H1 (cell line): ENCODE results near the gene ANP32B. TPM values are rescaled to one million over a fixed set of nuclear protein-coding genes. Genes with fewer than 3 reads are reported as not detected.

Source experiments
- CTCF ChIA-PET: fragments of 300-600 bp; sonication (Branson Sonifier 250); formaldehyde crosslinking; loops from one replicate; lab custom pipeline; 2021; ENCODE audit not compliant: partially characterized antibody; lab: Charles Lee
- POLR2A ChIA-PET: fragments of 300-600 bp; sonication (Branson Sonifier 250); formaldehyde crosslinking; loops from one replicate; lab custom pipeline; 2021; ENCODE audit warnings: inconsistent platforms; ENCODE audit not compliant: partially characterized antibody; lab: Charles Lee
- DNase-seq, 2 experiments: peaks; one replicate each; pipeline versions ENCODE4 v3.0.0 to v3.0.0-alpha.2; 2010 to 2022; ENCODE audit warnings: low spot score in 2 of 2, low read depth in 1 of 2, mixed read lengths in 1 of 2
- FAIRE-seq: peaks from 2 replicates; lab custom pipeline; 2011; peaks lifted over from hg19 to GRCh38; lab: Jason Lieb, UNC
- H2AFZ ChIP-seq: 2 replicates; pipeline ENCODE4 v1.8.1; 2012; ENCODE audit warnings: low read length, inconsistent platforms
- H2AK5ac ChIP-seq: 2 replicates; pipeline ENCODE4 v1.6.1; 2013; ENCODE audit warnings: low read depth, low read length
- H2BK120ac ChIP-seq: replicated peaks from 2 replicates; pipeline ENCODE3; 2013; ENCODE audit warnings: low read depth, low read length, inconsistent platforms
- H2BK12ac ChIP-seq: 2 replicates; pipeline ENCODE4 v1.6.1; 2013; ENCODE audit warnings: low read depth, low read length
- H2BK15ac ChIP-seq: 2 replicates; pipeline ENCODE4 v1.6.1; 2013; ENCODE audit warnings: low read length
- H2BK20ac ChIP-seq: 2 replicates; pipeline ENCODE4 v1.6.1; 2013; ENCODE audit warnings: low read length
- H2BK5ac ChIP-seq: 2 replicates; pipeline ENCODE4 v1.6.1; 2013; ENCODE audit warnings: low read depth, low read length
- H3K14ac ChIP-seq: 2 replicates; pipeline ENCODE4 v1.6.1; 2013; ENCODE audit warnings: inconsistent platforms; ENCODE audit not compliant: insufficient read length
- H3K18ac ChIP-seq: 2 replicates; pipeline ENCODE4 v1.6.1; 2013; ENCODE audit warnings: low read length; ENCODE audit errors: extremely low read depth
- H3K23ac ChIP-seq: 2 replicates; pipeline ENCODE4 v1.6.1; 2013; ENCODE audit warnings: inconsistent platforms; ENCODE audit not compliant: insufficient read length
- H3K23me2 ChIP-seq: 2 replicates; pipeline ENCODE4 v1.6.1; 2013; ENCODE audit warnings: low read depth, low read length
- H3K27ac ChIP-seq: 2 replicates; pipeline ENCODE4 v1.6.1; 2011; ENCODE audit warnings: low read depth, low read length, inconsistent platforms
- H3K27me3 ChIP-seq, 4 experiments: replicated peaks in 1 of 4; 1 replicate in 1 of 4; 2 replicates in 3 of 4; pipeline versions ENCODE4 v1.6.1 to v1.8.1; 2011 to 2013; ENCODE audit warnings: low read length in 3 of 4, mild to moderate bottlenecking in 3 of 4, inconsistent platforms in 2 of 4, mixed read lengths in 2 of 4, moderate library complexity in 1 of 4; ENCODE audit not compliant: control insufficient read depth in 3 of 4, insufficient read depth in 3 of 4; ENCODE audit errors: extremely low read depth in 1 of 4
- H3K36me3 ChIP-seq, 4 experiments: 2 replicates each; pipeline versions ENCODE4 v1.6.1 to v1.8.1; 2011 to 2013; ENCODE audit warnings: mild to moderate bottlenecking in 4 of 4, low read length in 3 of 4, moderate library complexity in 2 of 4, control low read depth in 1 of 4, inconsistent platforms in 1 of 4; ENCODE audit not compliant: insufficient read depth in 4 of 4, control insufficient read depth in 2 of 4
- H3K4ac ChIP-seq: replicated peaks from 2 replicates; pipeline ENCODE3; 2013; ENCODE audit warnings: low read length, low read depth, mixed read lengths, inconsistent platforms; ENCODE audit not compliant: insufficient read length
- H3K4me1 ChIP-seq, 4 experiments: replicated peaks in 1 of 4; 1 replicate in 1 of 4; 2 replicates in 3 of 4; pipeline versions ENCODE4 v1.6.1 to v1.8.1; 2011 to 2013; ENCODE audit warnings: low read length in 3 of 4, inconsistent platforms in 2 of 4, mixed read lengths in 1 of 4; ENCODE audit not compliant: insufficient read depth in 4 of 4, control insufficient read depth in 3 of 4
- H3K4me2 ChIP-seq, 2 experiments: 2 replicates each; pipeline versions ENCODE4 v1.6.1 to v1.8.1; 2011 to 2013; ENCODE audit warnings: low read depth in 2 of 2, low read length in 2 of 2, control low read depth in 1 of 2, inconsistent platforms in 1 of 2, mild to moderate bottlenecking in 1 of 2; ENCODE audit not compliant: insufficient read depth in 1 of 2
- H3K4me3 ChIP-seq, 4 experiments: fragments of 200-600, 300-600 bp in 1 of 4; sonication (generic), shearing (Covaris generic), sonication (Bioruptor Twin) in 1 of 4; 2 replicates each; pipeline versions ENCODE4 v1.5.1 to v1.8.1; 2011 to 2016; ENCODE audit warnings: low read length in 4 of 4, low read depth in 3 of 4, control low read depth in 2 of 4, inconsistent platforms in 2 of 4, mild to moderate bottlenecking in 2 of 4, mixed read lengths in 1 of 4, moderate library complexity in 1 of 4; ENCODE audit not compliant: insufficient read depth in 2 of 4; ENCODE audit errors: extremely low read depth in 1 of 4
- H3K56ac ChIP-seq: replicated peaks from 2 replicates; pipeline ENCODE3; 2013; ENCODE audit warnings: low read depth, mild to moderate bottlenecking, mixed read lengths, low read length, inconsistent platforms; ENCODE audit not compliant: insufficient read length
- H3K79me1 ChIP-seq: 2 replicates; pipeline ENCODE4 v1.6.1; 2013; ENCODE audit warnings: low read depth, low read length, control low read depth
- H3K79me2 ChIP-seq, 2 experiments: 2 replicates each; pipeline versions ENCODE4 v1.6.1 to v1.8.1; 2012 to 2013; ENCODE audit warnings: low read length in 2 of 2, mild to moderate bottlenecking in 2 of 2, inconsistent platforms in 1 of 2; ENCODE audit not compliant: insufficient read depth in 2 of 2, control insufficient read depth in 1 of 2
- H3K9ac ChIP-seq, 4 experiments: replicated peaks in 1 of 4; 1 replicate in 1 of 4; 2 replicates in 3 of 4; pipeline versions ENCODE4 v1.6.1 to v1.8.1; 2011 to 2013; ENCODE audit warnings: low read depth in 3 of 4, low read length in 3 of 4, control low read depth in 2 of 4, mild to moderate bottlenecking in 2 of 4, moderate library complexity in 2 of 4, inconsistent platforms in 1 of 4; ENCODE audit errors: extremely low read depth in 1 of 4
- H3K9me3 ChIP-seq, 2 experiments: 2 replicates each; pipeline versions ENCODE4 v1.6.1 to v1.8.1; 2012 to 2013; ENCODE audit warnings: mild to moderate bottlenecking in 2 of 2, moderate library complexity in 2 of 2, control low read depth in 1 of 2, inconsistent platforms in 1 of 2, low read depth in 1 of 2, low read length in 1 of 2, mixed read lengths in 1 of 2; ENCODE audit not compliant: insufficient read depth in 2 of 2
- H4K20me1 ChIP-seq, 2 experiments: replicated peaks in 1 of 2; 2 replicates each; pipeline versions ENCODE3 to v1.8.1; 2011 to 2013; ENCODE audit warnings: inconsistent platforms in 2 of 2, low read length in 2 of 2, mild to moderate bottlenecking in 1 of 2; ENCODE audit not compliant: insufficient read depth in 2 of 2, control insufficient read depth in 1 of 2
- H4K5ac ChIP-seq: 2 replicates; pipeline ENCODE4 v1.6.1; 2013; ENCODE audit warnings: low read length, low read depth, mixed read lengths, inconsistent platforms; ENCODE audit not compliant: insufficient read length
- H4K8ac ChIP-seq: 2 replicates; pipeline ENCODE4 v1.8.0; 2013; ENCODE audit warnings: mild to moderate bottlenecking, moderate library complexity, low read length, inconsistent platforms; ENCODE audit not compliant: insufficient read depth; ENCODE audit errors: extremely low read depth
- H4K91ac ChIP-seq: replicated peaks from 2 replicates; pipeline ENCODE3; 2013; ENCODE audit warnings: low read length, mixed read lengths, inconsistent platforms; ENCODE audit not compliant: insufficient read length
- E2F6 ChIP-seq: IDR thresholded peaks from 2 replicates; pipeline ENCODE4 v1.6.1; 2012; ENCODE audit warnings: inconsistent platforms
- KDM4A ChIP-seq: IDR thresholded peaks from one replicate; pipeline ENCODE4 v1.7.1; 2012; ENCODE audit warnings: low read depth, mild to moderate bottlenecking, moderate library complexity, low read length, inconsistent platforms; ENCODE audit not compliant: severe bottlenecking
- NANOG ChIP-seq: IDR thresholded peaks from 2 replicates; pipeline ENCODE4 v1.6.1; 2011; ENCODE audit warnings: low read length, low read depth, mild to moderate bottlenecking, inconsistent platforms; ENCODE audit not compliant: insufficient read depth, poor library complexity, severe bottlenecking
- POLR2A ChIP-seq, 2 experiments: IDR thresholded peaks; 1 replicate in 1 of 2; 2 replicates in 1 of 2; pipeline ENCODE4 v1.6.1; 2011; ENCODE audit warnings: low read depth in 2 of 2, low read length in 2 of 2, mild to moderate bottlenecking in 2 of 2; ENCODE audit errors: control extremely low read depth in 1 of 2
- RAD21 ChIP-seq, 2 experiments: IDR thresholded peaks in 1 of 2; conservative IDR thresholded peaks in 1 of 2; 2 replicates each; pipeline ENCODE4 v1.6.1; 2011; ENCODE audit warnings: low read depth in 2 of 2, low read length in 2 of 2, improper control_type of control experiment in 1 of 2, inconsistent platforms in 1 of 2, mild to moderate bottlenecking in 1 of 2, moderate library complexity in 1 of 2
- RFX5 ChIP-seq: IDR thresholded peaks from 2 replicates; pipeline ENCODE4 v1.6.1; 2011; ENCODE audit warnings: low read depth, low read length, improper control_type of control experiment, borderline replicate concordance
- SIN3A ChIP-seq, 2 experiments: IDR thresholded peaks in 1 of 2; conservative IDR thresholded peaks in 1 of 2; 2 replicates each; pipeline ENCODE4 v1.6.1; 2011 to 2012; ENCODE audit warnings: low read length in 2 of 2, improper control_type of control experiment in 1 of 2, low read depth in 1 of 2, mild to moderate bottlenecking in 1 of 2
- TBP ChIP-seq: IDR thresholded peaks from 2 replicates; pipeline ENCODE4 v1.6.1; 2011; ENCODE audit warnings: low read depth, low read length, improper control_type of control experiment
- TEAD4 ChIP-seq: IDR thresholded peaks from 2 replicates; pipeline ENCODE4 v1.6.1; 2012; ENCODE audit warnings: low read depth, low read length, inconsistent platforms, mixed read lengths
- WGBS, 2 experiments: shearing (Covaris generic) in 1 of 2; methylation state at CpG; one replicate each; pipeline versions ENCODE4 v1.1.6 to v1.1.7; 2013 to 2015; ENCODE audit warnings: low lambda C conversion rate in 2 of 2, mixed read lengths in 2 of 2, inconsistent platforms in 1 of 2, low coverage in 1 of 2, missing lambda C conversion rate in 1 of 2; ENCODE audit not compliant: insufficient replicate concordance in 2 of 2, insufficient coverage in 1 of 2, insufficient read length in 1 of 2; ENCODE audit errors: extremely low coverage in 1 of 2, missing lambda C conversion rate in 1 of 2; 5-methylcytosine and 5-hydroxymethylcytosine counted together
- polyA plus RNA-seq, 7 experiments: library from polyadenylated mRNA; depleted of rRNA in 3 of 7; stranded (reverse) in 5 of 7; unstranded in 2 of 7; fragments of >200 nt in 5 of 7; fragments of 200-250 nt in 2 of 7; gene quantifications; 1 replicate in 5 of 7; 2 replicates in 1 of 7; 4 replicates in 1 of 7; pipeline versions ENCODE4 v1.2.1 to v1.2.3, GENCODE V29; 2011 to 2013; ENCODE audit warnings: missing spikeins in 2 of 7, mixed read lengths in 2 of 7
- total RNA-seq: library from RNA; stranded (reverse); fragmentation: NEBNext Ultra II Directional; extraction: Animal tissue kit (Norgen Biotek cat#: 25700); gene quantifications from 2 replicates; pipeline ENCODE4 v1.2.1, GENCODE V29; 2021

The ANP32B gene
- total and polyA plus RNA-seq, 2 of the 8 experiments (the other 6 are each of a cell fraction or from before 2014, with no cell fraction given): 7.6 to 88.1 TPM

- Histone ChIP-seq H3K4me3 (no peak overlapping the region), H2BK20ac (no peak overlapping the region), H2AK5ac (no peak overlapping the region), H4K8ac (no peak overlapping the region), H3K79me2 (peaks cover 5 to 29% of the 10 kb centered on the region in 2 experiments), H3K14ac (no peak overlapping the region), H3K18ac (no peak overlapping the region), H3K9me3 (no peaks in the 10 kb centered on the region), H4K20me1 (peaks cover 12 to 18% of the 10 kb centered on the region in 2 experiments), H3K27me3 (no peaks in the 10 kb centered on the region; a peak in 2 of 7 replicates), H3K4me1 (no peaks in the 10 kb centered on the region), H3K23me2 (no peaks in the 10 kb centered on the region), H2BK120ac (no peak overlapping the region), H2BK5ac (no peak overlapping the region), H3K79me1 (0 out of 2 replicates have a peak, but pooled peaks cover under 1% of the 10 kb centered on the region), H3K4me2 (no peak overlapping the region), H3K9ac (no peak overlapping the region), H3K23ac (no peak overlapping the region), H3K56ac (no peak overlapping the region), H4K91ac (no peak overlapping the region), H2BK15ac (no peak overlapping the region), H4K5ac (no peak overlapping the region), H3K36me3 (peaks cover 0 to 28% (median 3%) of the 10 kb centered on the region in 4 experiments; a peak in 4 of 8 replicates), H2AFZ (no peak overlapping the region), H3K27ac (no peak overlapping the region), H2BK12ac (no peak overlapping the region), H3K4ac (no peak overlapping the region)
- FAIRE-seq (no peak), DNase-seq (no peak)
- POLR2A ChIA-PET: interaction anchor here (1.4 kb wide), 1 partner anchor 26 kb away, joined by 4 read pairs; no protein-coding TSS in a partner anchor
- 74% methylated on average over 1 of the region's 1 CpG; no CpG with 5 or more reads in 1 of the 2 experiments for WGBS, 2 experiments
- CTCF ChIA-PET: interaction anchor here (2.3 kb wide), 1 partner anchor 8 kb away, joined by 9 read pairs; no protein-coding TSS in a partner anchor
- TF ChIP-seq RAD21 (IDR thresholded peaks at IDR 0.05 in 1 of 2, conservative IDR thresholded peaks at IDR 0.05 in 1 of 2; ENCODE audit: low read depth in 2 of 2, low read length in 2 of 2): no peak
- TF ChIP-seq NANOG: no peak
- no peak for TF ChIP-seq TBP
- no peak for TF ChIP-seq KDM4A
- no peak for TF ChIP-seq TEAD4
- no peak for TF ChIP-seq E2F6
- no peak for TF ChIP-seq POLR2A (IDR thresholded peaks at IDR 0.05; ENCODE audit: control extremely low read depth in 1 of 2, low read depth in 2 of 2, low read length in 2 of 2)
- no peak for TF ChIP-seq RFX5
- no peak for TF ChIP-seq SIN3A (conservative IDR thresholded peaks at IDR 0.05 in 1 of 2, IDR thresholded peaks at IDR 0.05 in 1 of 2; ENCODE audit: low read depth in 1 of 2, low read length in 2 of 2)
Observed at GRCh38 chr9:97994703-97995102, 11.6 kb downstream of the ANP32B start.
